Parathyroid adenoma (tissue), 2 donors: ENCODE measurements around the gene TGM2.

Source experiments
- H2AFZ ChIP-seq: fragments of 300-600 bp; sonication (generic); one replicate; pipeline ENCODE4 v1.7.0; 2017; ENCODE audit warnings: antibody characterized with exemption, mild to moderate bottlenecking
- H3K27ac ChIP-seq: fragments of 300-600 bp; sonication (generic); one replicate; pipeline ENCODE4 v1.7.0; 2017
- H3K27me3 ChIP-seq: fragments of 300-600 bp; sonication (generic); one replicate; pipeline ENCODE4 v1.7.0; 2017; ENCODE audit warnings: low read length; ENCODE audit not compliant: control insufficient read depth, insufficient read depth
- H3K36me3 ChIP-seq: fragments of 300-600 bp; sonication (generic); one replicate; pipeline ENCODE4 v1.7.0; 2017; ENCODE audit warnings: low read length; ENCODE audit not compliant: control insufficient read depth, insufficient read depth
- H3K4me1 ChIP-seq: fragments of 300-600 bp; sonication (generic); one replicate; pipeline ENCODE4 v1.7.0; 2017; ENCODE audit warnings: control low read depth
- H3K4me2 ChIP-seq: fragments of 300-600 bp; sonication (generic); one replicate; pipeline ENCODE4 v1.7.0; 2017; ENCODE audit warnings: low read length
- H3K4me3 ChIP-seq: fragments of 300-600 bp; sonication (generic); one replicate; pipeline ENCODE4 v1.7.0; 2017; ENCODE audit warnings: low read depth, low read length
- H3K79me2 ChIP-seq: fragments of 300-600 bp; sonication (generic); one replicate; pipeline ENCODE4 v1.7.0; 2017; ENCODE audit warnings: control low read depth
- H3K9ac ChIP-seq: fragments of 300-600 bp; sonication (generic); one replicate; pipeline ENCODE4 v1.7.0; 2017; ENCODE audit warnings: mild to moderate bottlenecking
- H3K9me3 ChIP-seq: fragments of 300-600 bp; sonication (generic); one replicate; pipeline ENCODE4 v1.7.0; 2017; ENCODE audit warnings: low read length; ENCODE audit not compliant: control insufficient read depth
- CTCF ChIP-seq: fragments of 300-600 bp; sonication (generic); IDR thresholded peaks from one replicate; pipeline ENCODE4 v1.7.0; 2017; ENCODE audit warnings: antibody characterized with exemption, mild to moderate bottlenecking
- donor health status: primary hyperparathyroidism.

Gene TGM2

GRCh38 chr20:38161412-38161774 is 3.7 kb downstream of the TGM2 start:
- Histone ChIP-seq H3K36me3 (no peaks in the 10 kb centered on the region), H3K9ac (no peak overlapping the region), H3K4me2 (no peak overlapping the region), H3K4me3 (no peak overlapping the region), H3K9me3 (no peaks in the 10 kb centered on the region), H3K79me2 (no peaks in the 10 kb centered on the region), H2AFZ (no peak overlapping the region), H3K27ac (no peak overlapping the region), H3K4me1 (peaks cover 3% of the 10 kb centered on the region), H3K27me3 (no peaks in the 10 kb centered on the region)
- TF ChIP-seq CTCF = no peak

GRCh38 chr20:38159957-38160756 is 4.9 kb downstream of the TGM2 start:
- no peaks in the 10 kb centered on the region for H3K4me1 ChIP-seq
- H3K4me3 ChIP-seq = no peak overlapping the region
- no peaks in the 10 kb centered on the region for H3K36me3 ChIP-seq

GRCh38 chr20:38159566-38159956 is 5.5 kb downstream of the TGM2 start:
- no peaks in the 10 kb centered on the region for H3K4me1 ChIP-seq
- no peaks in the 10 kb centered on the region for H3K9me3 ChIP-seq
- H3K9ac ChIP-seq = no peak overlapping the region

More at GRCh38 chr20:38159957-38160756, 4.9 kb downstream of the TGM2 start:
- no peak for TF ChIP-seq CTCF
- Histone ChIP-seq H3K9me3 (no peaks in the 10 kb centered on the region), H3K9ac (no peak overlapping the region), H3K79me2 (no peaks in the 10 kb centered on the region), H3K27me3 (no peaks in the 10 kb centered on the region), H3K4me2 (no peak overlapping the region), H3K27ac (no peak overlapping the region), H2AFZ (no peak overlapping the region)

GRCh38 chr20:38158701-38159351 is 6.2 kb downstream of the TGM2 start:
- Histone ChIP-seq H3K9ac (no peak overlapping the region), H3K4me2 (no peak overlapping the region)

More at GRCh38 chr20:38159566-38159956, 5.5 kb downstream of the TGM2 start:
- Histone ChIP-seq H2AFZ (no peak overlapping the region), H3K79me2 (no peaks in the 10 kb centered on the region), H3K4me3 (no peak overlapping the region), H3K27me3 (no peaks in the 10 kb centered on the region), H3K36me3 (no peaks in the 10 kb centered on the region), H3K4me2 (no peak overlapping the region), H3K27ac (no peak overlapping the region)
- no peak for TF ChIP-seq CTCF

More at GRCh38 chr20:38158701-38159351, 6.2 kb downstream of the TGM2 start:
- H3K79me2 ChIP-seq = no peaks in the 10 kb centered on the region
- H3K9me3 ChIP-seq = no peaks in the 10 kb centered on the region
- peak overlapping the region; percentile 59 for H3K27ac ChIP-seq
- H2AFZ ChIP-seq = no peak overlapping the region
- H3K4me3 ChIP-seq = no peak overlapping the region
- no peak for TF ChIP-seq CTCF
- no peaks in the 10 kb centered on the region for H3K4me1 ChIP-seq
- H3K36me3 ChIP-seq = no peaks in the 10 kb centered on the region
- no peaks in the 10 kb centered on the region for H3K27me3 ChIP-seq
